DMS153 treated with DMSO at 0.1 percent for 48 hours (cell line): Measurements from ENCODE around the gene AGBL1.

Source experiments
- DNase-seq: peaks from one replicate; lab custom pipeline; 2025; ENCODE audit not compliant: unreplicated experiment; lab: John Stamatoyannopoulos, UW

The AGBL1 gene

GRCh38 chr15:86235667-86236066, 156.0 kb downstream of the AGBL1 start:
- DNase-seq, result no peak

- DNase-seq, result no peak
Observed at GRCh38 chr15:86236356-86237110, 156.9 kb downstream of the AGBL1 start.

GRCh38 chr15:86237111-86237500, 157.4 kb downstream of the AGBL1 start:
- no peak for DNase-seq

GRCh38 chr15:86247249-86247955, 167.7 kb downstream of the AGBL1 start:
- DNase-seq, result no peak

GRCh38 chr15:86255247-86255646, 175.6 kb downstream of the AGBL1 start:
- DNase-seq, result no peak

GRCh38 chr15:86256628-86257027, 177.0 kb downstream of the AGBL1 start:
- no peak for DNase-seq

GRCh38 chr15:86259589-86259988, 179.9 kb downstream of the AGBL1 start:
- no peak for DNase-seq

GRCh38 chr15:86263230-86263629, 183.6 kb downstream of the AGBL1 start:
- no peak for DNase-seq

GRCh38 chr15:86266896-86267484, 187.3 kb downstream of the AGBL1 start:
- DNase-seq, result no peak

GRCh38 chr15:86267892-86268291, 188.2 kb downstream of the AGBL1 start:
- DNase-seq, result no peak

- no peak for DNase-seq
Observed at GRCh38 chr15:86268558-86268957, 188.9 kb downstream of the AGBL1 start.

GRCh38 chr15:86273309-86273708, 193.6 kb downstream of the AGBL1 start:
- no peak for DNase-seq

- no peak for DNase-seq
Observed at GRCh38 chr15:86275361-86275760, 195.7 kb downstream of the AGBL1 start.

GRCh38 chr15:86278586-86278985, 198.9 kb downstream of the AGBL1 start:
- DNase-seq, result no peak

GRCh38 chr15:86284635-86285034, 205.0 kb downstream of the AGBL1 start:
- no peak for DNase-seq

GRCh38 chr15:86295511-86295910, 215.8 kb downstream of the AGBL1 start:
- no peak for DNase-seq

- DNase-seq, result no peak
Observed at GRCh38 chr15:86296769-86297168, 217.1 kb downstream of the AGBL1 start.

- DNase-seq, result no peak
Observed at GRCh38 chr15:86300390-86301125, 220.9 kb downstream of the AGBL1 start.

- no peak for DNase-seq
Observed at GRCh38 chr15:86311568-86312280, 232.1 kb downstream of the AGBL1 start.

- DNase-seq, result no peak
Observed at GRCh38 chr15:86312486-86312885, 232.8 kb downstream of the AGBL1 start.

GRCh38 chr15:86316216-86316615, 236.5 kb downstream of the AGBL1 start:
- no peak for DNase-seq
